ENCODE measurements around the gene FRMD4A.

DNA sequence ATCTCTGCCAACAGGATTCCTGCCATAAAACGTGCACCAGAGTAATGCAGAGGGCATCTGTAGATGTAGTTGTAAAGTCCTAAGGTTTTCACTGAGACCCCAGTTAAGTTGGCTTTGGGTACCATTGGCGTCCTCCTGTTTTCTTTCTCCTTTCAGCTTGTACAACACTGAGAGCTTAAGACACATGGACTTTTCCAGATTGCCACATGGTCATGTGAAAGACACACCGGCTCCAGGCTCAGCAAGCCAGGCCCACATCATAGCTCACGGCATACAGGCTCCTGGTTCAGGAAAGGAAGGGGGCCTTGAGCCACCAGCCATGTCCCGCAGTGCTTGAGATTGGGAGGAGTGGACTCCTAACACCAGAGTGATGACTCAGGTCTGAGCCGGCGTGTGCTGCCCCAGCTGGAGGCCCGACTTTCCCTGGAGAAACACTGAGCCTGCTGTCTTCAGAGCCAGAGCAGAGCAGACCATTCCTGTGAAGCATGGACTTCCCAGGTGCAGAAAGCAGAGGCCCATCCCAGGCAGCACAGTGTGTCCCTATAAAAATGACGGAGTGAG is 491.2 kb downstream of the FRMD4A start:
- TF ChIP-seq, protein P1, sequence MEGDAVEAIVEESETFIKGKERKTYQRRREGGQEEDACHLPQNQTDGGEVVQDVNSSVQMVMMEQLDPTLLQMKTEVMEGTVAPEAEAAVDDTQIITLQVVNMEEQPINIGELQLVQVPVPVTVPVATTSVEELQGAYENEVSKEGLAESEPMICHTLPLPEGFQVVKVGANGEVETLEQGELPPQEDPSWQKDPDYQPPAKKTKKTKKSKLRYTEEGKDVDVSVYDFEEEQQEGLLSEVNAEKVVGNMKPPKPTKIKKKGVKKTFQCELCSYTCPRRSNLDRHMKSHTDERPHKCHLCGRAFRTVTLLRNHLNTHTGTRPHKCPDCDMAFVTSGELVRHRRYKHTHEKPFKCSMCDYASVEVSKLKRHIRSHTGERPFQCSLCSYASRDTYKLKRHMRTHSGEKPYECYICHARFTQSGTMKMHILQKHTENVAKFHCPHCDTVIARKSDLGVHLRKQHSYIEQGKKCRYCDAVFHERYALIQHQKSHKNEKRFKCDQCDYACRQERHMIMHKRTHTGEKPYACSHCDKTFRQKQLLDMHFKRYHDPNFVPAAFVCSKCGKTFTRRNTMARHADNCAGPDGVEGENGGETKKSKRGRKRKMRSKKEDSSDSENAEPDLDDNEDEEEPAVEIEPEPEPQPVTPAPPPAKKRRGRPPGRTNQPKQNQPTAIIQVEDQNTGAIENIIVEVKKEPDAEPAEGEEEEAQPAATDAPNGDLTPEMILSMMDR (IDR thresholded peaks at IDR 0.05; ENCODE audit: poor library complexity): no peak
- TF ChIP-seq EZH2phosphoT487 (IDR thresholded peaks at IDR 0.05; ENCODE audit: low read depth, severe bottlenecking, unreplicated experiment) (no peak), EZH2 (IDR thresholded peaks at IDR 0.05; ENCODE audit: borderline replicate concordance) (no peak)

All from hepatocyte (in vitro differentiated cells).